ENCODE measurements around the gene UCKL1. TPM values are rescaled to one million over a fixed set of nuclear protein-coding genes. Genes with fewer than 3 reads are reported as not detected.
A peak's percentile ranks its signal among the peaks of the same experiment; 100 is the strongest.

The UCKL1 gene
- total RNA-seq, 2 donors from 2014 or later: 30.8 to 32.4 TPM

GRCh38 chr20:63950701-63951397 is 5.4 kb downstream of the UCKL1 start:
- intact Hi-C loops (cut with DNase I): no loop called here
- ATAC-seq: peak; percentile 3 to 36

DNA sequence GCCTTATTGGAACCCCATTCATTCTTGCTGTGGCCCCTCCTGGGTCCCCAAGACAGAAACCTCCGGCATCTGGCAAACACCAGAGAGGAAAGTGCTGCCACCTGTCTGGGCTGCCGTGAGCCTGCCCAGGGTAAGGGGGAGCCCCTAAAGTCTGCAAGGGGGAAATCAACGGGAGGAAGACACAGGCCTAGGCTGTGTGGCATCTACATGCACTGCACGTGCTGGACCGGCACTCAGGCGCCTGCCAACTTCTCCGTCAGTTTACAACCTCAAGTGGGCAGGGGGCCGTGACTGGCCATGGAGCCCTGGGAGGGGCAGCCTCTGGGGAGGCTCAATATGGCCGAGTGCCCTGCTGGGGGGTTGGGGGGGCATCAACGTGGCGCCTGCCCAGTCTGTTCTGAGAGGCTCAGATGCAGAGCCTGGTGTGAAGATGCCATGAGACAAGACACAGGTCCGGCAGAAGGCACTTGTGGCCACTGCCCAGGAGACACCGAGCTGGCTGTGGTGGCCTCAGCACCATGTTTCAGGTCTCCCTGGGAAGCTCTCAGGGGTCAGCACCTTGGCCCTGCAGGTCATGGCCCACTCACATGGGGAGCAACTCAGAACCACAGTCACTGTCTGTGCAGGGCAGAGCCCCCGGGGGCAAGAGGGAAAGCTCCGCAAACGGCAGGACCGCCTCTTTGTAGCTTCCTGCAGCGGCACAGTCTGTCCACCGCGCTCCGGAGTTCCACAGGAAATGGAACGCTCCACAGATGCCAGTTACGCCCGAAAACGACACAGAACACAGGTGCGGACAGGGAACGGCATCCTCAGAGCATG is 8.4 kb downstream of the UCKL1 start:
- no peak for DNase-seq
- intact Hi-C loops (cut with DNase I): no loop called here
- no peak for ATAC-seq

More at GRCh38 chr20:63950701-63951397, 5.4 kb downstream of the UCKL1 start:
- no peak for DNase-seq

GRCh38 chr20:63946986-63947637 is 9.1 kb downstream of the UCKL1 start:
- peak in 1 of 2 donors; percentile 4 for ATAC-seq
- intact Hi-C loops (cut with DNase I): no loop called here
- DNase-seq: peak; percentile 55

GRCh38 chr20:63945921-63946920 is 10.0 kb downstream of the UCKL1 start:
- no peak for DNase-seq
- intact Hi-C loops (cut with DNase I): no loop called here
- ATAC-seq: no peak

DNA sequence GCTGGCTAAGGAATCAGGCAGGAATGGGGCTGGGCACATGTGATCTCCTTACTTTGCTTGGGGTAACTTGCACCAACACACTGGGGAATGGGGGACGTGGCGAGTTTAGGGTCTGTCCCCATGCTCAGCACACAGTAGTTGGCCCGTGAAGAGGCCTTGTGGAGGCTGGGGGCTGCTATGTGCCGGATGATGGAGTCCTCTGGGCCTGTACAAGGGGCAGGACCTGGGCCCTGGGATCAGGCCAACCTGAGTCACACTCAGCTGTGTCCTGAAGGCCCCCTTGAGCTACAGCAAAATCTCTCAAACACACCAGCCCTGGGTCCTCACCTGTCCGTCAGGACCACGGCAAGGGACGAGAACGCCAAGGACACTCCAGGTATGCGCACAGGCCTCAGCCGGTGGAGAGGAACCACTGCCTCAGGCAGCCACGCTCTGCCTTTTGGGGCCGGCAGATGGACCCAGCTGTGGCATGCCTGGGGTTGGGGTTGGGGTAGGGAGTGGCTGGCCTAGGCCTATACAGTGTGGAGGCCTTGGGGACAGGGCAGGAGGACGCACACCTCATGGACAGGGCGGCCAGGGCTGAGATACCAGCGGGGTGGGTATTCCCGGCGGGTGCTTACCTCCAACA is 11.1 kb downstream of the UCKL1 start:
- DNase-seq (no peak), ATAC-seq (no peak)
- intact Hi-C loops (cut with DNase I): no loop called here

DNA sequence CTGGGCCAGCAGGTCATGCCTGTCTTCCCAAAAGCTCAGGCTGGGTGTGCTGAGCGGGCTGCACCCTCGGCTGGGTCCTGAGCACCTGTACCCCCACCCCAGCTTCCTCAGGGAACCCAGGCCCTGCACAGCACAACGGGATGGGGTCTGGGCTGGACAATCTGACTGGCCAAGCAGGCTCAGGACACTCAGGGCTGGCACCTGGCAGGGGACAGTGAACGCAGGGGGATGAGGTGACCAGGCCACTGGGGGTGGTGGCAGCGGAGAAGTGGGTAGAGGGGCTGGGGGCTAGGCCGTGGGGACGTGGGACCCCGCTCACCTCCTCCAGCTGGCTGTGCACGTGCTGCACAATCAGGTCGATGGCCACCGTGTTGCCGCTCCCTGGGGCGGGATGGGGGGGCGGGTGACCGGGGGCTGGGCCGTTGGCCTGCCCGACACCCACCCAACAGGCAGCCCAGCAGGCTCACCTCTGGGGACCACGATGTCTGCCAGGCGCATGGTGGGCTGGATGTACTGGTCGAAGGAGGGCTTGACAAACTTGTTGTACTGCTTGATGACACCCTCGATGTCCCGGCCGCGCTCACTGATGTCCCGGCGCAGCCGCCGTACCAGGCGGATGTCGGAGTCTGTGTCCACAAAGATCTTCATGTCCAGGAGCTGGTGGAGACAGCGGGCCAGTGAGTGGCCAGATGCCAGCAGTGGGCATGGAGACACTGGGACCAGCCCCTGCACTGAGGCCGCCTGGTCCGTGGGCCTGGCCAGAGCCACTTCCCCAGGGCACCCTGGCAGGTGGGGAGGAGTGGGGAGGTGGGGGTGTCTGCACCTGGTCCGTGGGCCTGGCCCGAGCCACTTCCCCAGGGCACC is 11.9 kb downstream of the UCKL1 start:
- no peak for DNase-seq
- intact Hi-C loops (cut with DNase I): no loop called here
- no peak for ATAC-seq

GRCh38 chr20:63943808-63944077 is 12.5 kb downstream of the UCKL1 start:
- intact Hi-C loops (cut with DNase I): no loop called here
- DNase-seq (no peak), ATAC-seq (no peak)

- ATAC-seq (no peak), DNase-seq (peak; percentile 21)
- intact Hi-C loops (cut with DNase I): no loop called here
Observed at GRCh38 chr20:63942969-63943807, 13.0 kb downstream of the UCKL1 start.

GRCh38 chr20:63942250-63942951 is 13.8 kb downstream of the UCKL1 start:
- ATAC-seq: no peak
- peak; percentile 55 for DNase-seq
- intact Hi-C loops (cut with DNase I): no loop called here

DNA sequence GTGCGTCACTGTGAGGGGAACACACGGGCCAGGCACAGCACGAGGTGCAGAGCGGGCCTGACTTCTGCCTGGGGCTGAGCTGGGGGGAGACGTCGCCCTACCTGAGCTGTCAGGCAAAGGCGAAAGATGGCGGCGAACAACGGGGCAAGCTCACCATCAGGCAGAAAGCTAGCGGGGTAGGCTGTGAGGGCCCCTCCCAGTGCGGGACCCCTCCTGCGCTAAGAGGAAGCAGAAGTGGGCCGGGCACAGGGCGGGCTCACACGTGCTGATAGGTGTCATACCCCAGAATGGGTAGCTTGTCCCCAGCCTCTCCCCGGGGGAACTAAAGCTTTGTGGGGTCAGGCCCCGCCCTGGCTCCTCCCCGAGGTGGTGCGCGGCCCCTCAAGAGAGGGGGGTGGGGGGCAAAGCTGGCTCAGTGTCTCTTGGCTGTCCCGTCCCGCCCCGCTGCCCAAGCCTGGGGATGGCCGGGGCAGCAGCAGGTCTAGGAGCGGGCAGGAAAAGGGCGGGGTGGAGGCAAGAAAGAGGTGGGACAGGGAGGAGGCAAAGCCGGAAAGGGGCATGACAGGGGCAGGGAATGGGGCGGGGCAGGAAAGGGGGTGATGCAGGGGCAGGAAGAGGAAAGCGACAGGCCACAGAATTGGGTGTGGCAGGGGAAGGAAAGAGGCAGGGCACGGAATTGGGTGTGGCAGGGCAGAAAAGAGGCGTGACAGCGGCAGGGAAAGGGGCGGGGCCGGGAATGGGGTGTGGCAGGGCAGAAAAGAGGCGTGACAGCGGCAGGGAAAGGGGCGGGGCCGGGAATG is 14.7 kb downstream of the UCKL1 start:
- intact Hi-C loops (cut with DNase I): no loop called here
- ATAC-seq (peak; percentile 6 to 22), DNase-seq (peak; percentile 82)

DNA sequence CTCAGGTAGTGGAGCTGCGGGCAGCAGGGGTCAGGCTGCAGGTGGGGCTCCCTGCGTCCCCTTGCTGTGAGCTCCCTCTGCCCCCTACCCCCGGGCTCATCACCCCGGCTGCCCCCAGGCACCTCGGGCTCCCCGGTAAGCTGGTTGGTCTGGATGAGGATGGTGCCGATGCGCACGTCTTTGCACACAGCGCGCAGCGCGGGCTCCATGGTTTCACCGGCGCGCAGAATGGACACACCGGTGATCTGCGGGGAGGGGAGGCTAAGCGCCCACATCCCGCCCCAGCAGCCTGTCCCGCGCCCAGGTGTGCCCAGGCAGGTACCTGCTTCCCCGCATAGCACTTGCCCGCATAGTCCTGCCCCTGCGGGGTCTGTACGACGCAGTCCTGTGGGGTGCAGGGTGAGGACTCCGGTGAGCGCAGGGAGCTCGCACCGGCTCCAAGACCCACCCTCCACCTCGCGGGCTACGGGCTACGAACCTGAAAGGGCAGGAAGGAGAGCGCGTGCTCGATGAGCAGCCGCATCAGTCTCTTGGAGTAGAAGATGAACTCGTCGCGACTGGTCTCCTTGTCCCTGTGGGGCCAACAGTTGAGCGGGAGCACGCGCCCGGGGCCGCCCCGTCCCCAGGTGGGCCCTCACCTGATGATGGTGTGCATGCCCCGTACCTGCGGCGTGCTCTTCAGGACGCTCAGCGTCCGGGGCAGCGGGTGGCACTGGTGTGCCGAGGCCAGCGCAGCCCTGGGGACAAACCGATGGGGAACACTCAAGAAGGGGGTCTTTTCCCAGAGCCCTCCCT is 15.5 kb downstream of the UCKL1 start:
- DNase-seq: no peak
- ATAC-seq: peak in 1 of 2 donors; percentile 1

GRCh38 chr20:63940071-63940471 is 16.1 kb downstream of the UCKL1 start:
- intact Hi-C loops (cut with DNase I): no loop called here
- no peak for DNase-seq
- no peak for ATAC-seq

More for the DNA sequence above, 15.5 kb downstream of the UCKL1 start:
- intact Hi-C loops (cut with DNase I): no loop called here

GRCh38 chr20:63939061-63939935 is 16.9 kb downstream of the UCKL1 start:
- intact Hi-C loops (cut with DNase I): no loop called here
- no peak for ATAC-seq
- peak; percentile 22 for DNase-seq

DNA sequence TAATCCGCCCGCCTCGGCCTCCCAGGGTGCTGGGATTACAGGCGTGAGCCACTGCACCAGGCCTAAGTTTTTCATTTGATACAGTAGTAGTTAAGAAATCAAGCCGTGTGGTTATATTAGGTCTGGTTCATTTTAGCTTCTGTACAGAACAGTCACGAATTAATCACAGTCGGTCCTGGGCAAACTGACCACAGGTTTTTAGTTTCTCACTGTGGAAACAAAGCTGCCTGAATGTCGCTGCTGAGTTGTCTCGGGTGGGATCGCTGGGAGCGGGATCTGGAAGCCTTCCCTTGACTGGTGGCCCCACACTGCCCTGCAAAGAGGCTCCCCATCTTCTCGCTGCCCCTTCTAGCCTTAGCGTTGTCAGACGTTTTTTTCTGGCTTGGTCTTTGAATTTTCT is 18.6 kb downstream of the UCKL1 start:
- no peak for DNase-seq
- intact Hi-C loops (cut with DNase I): no loop called here

More for the DNA sequence above, 18.6 kb downstream of the UCKL1 start:
- no peak for ATAC-seq

Measured in left cardiac atrium (tissue), 4 donors.